ENCODE results near the gene PLCG1. TPM values are rescaled to one million over a fixed set of nuclear protein-coding genes. Genes with fewer than 3 reads are reported as not detected.

Gene PLCG1
- total RNA-seq = 10 to 100 TPM; 56.1 to 92.2 TPM

DNA sequence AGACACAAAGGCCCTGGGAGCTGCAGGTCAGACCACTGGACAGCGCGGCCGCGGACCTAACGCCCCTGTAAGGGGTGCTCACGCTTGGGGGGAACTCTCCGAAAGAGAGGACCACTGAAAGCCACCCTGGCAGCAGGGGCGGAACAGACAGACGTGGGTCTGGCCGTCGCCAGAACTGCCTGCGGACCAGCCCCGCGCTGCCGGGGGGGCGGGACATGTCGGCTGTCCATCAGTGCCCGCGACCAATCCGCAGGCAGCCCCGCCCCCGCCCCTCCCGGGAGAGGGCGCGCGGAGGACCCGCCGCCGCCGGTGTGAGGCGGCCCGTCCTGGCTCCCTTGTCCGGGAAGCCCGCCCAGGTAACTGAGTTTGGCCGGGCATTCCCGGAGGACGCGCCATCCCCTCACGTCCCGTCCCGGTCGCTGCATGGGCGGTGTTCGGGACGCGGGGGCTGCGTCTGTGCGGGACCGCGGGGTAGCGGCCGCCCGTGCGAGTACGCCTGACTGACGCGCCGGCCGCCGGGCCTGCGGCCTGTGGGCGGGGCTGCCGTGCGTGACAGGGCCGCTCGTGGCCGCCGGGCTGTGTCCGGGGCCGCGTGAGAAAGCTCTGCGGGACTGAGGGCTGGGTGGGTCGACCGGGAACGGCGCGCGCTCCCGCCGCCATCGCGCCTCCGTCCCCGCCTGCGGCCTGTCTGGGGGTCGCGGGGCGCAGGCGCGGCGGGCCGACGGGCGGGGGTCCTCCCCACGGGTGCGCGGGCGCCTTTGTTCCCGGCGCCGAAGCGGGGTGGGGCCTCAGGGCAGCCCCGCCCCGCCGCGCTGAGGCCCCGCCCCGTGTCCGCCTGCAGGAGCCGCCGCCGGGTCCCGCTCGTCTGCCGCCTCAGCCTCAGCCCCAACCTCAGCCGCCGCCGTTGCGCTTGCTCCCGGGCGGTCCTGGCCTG is at the start of gene PLCG1:
Gene PLCG1, plus strand, starts transcription at position 864 of the 934 bp plus-strand sequence. CDS start 99 bp downstream, outside the sequence.

Small RNAs within 50 kb of the gene (small RNA-seq; reads per million reads assigned to genes)
- gene AL022394.1 (0 reads per million in 2 donors), gene MIR6871 (0 reads per million in 2 donors)

Other genes starting within 250 kb of the PLCG1 start
- 10 to 100 TPM in 1 of 2 donors, 1 to 10 TPM in 1; 10.0 to 15.7 TPM for gene TOP1, start 108.7 kb upstream of the PLCG1 start, total RNA-seq
- 10 to 100 TPM; 12.3 to 12.7 TPM for gene ZHX3, start 180.2 kb downstream of the PLCG1 start, total RNA-seq
- gene LPIN3, start 203.3 kb downstream of the PLCG1 start, total RNA-seq = 10 to 100 TPM; 10.7 to 11.4 TPM
- under 1 TPM; under 0.01 TPM for gene EMILIN3, start 229.3 kb downstream of the PLCG1 start, total RNA-seq